ENCODE results near the gene SMIM29.

DNA sequence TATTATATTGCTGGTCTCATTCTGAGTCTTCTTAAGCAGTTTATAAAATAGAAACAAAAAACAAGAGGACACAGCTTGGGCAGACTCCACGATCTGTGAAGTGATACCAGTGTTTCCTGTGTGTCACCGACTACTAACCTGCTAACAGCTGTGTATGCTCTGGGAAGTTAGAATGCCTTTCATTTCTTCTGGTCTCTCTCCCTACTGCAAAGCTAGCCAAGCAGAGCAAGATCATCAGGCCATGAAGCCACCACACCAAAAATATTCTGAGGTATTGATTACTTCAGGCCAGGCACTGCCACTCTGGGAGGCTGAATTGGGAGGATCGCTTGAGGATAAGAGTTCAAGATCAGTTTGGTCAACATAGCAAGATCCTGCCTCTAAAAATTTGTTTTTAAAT lies 46.9 kb upstream of the SMIM29 start:
- TF ChIP-seq, protein P1, sequence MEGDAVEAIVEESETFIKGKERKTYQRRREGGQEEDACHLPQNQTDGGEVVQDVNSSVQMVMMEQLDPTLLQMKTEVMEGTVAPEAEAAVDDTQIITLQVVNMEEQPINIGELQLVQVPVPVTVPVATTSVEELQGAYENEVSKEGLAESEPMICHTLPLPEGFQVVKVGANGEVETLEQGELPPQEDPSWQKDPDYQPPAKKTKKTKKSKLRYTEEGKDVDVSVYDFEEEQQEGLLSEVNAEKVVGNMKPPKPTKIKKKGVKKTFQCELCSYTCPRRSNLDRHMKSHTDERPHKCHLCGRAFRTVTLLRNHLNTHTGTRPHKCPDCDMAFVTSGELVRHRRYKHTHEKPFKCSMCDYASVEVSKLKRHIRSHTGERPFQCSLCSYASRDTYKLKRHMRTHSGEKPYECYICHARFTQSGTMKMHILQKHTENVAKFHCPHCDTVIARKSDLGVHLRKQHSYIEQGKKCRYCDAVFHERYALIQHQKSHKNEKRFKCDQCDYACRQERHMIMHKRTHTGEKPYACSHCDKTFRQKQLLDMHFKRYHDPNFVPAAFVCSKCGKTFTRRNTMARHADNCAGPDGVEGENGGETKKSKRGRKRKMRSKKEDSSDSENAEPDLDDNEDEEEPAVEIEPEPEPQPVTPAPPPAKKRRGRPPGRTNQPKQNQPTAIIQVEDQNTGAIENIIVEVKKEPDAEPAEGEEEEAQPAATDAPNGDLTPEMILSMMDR (IDR thresholded peaks at IDR 0.05): no peak
- TF ChIP-seq EP300 (IDR thresholded peaks at IDR 0.05) (no peak), POLR2A (IDR thresholded peaks at IDR 0.05) (no peak)
